Neural crest cell (in vitro differentiated cells): Measurements from ENCODE around the gene SVIL. TPM values are rescaled to one million over a fixed set of nuclear protein-coding genes. Genes with fewer than 3 reads are reported as not detected.

ENCODE experiments used
- DNase-seq: peaks from one replicate; pipeline ENCODE4 v3.0.0; 2021; ENCODE audit warnings: low read depth, mixed read lengths, low spot score
- H3K27ac Mint-ChIP-seq: one replicate; pipeline ENCODE4 v1.8.0; 2021; ENCODE audit warnings: mild to moderate bottlenecking, mixed read lengths; ENCODE audit not compliant: unreplicated experiment
- H3K27me3 Mint-ChIP-seq: 2 replicates; pipeline ENCODE4 v1.8.0; 2021; ENCODE audit warnings: low read depth, mild to moderate bottlenecking, mixed read lengths
- H3K36me3 Mint-ChIP-seq: 2 replicates; pipeline ENCODE4 v1.8.0; 2021; ENCODE audit warnings: low read depth, mild to moderate bottlenecking, mixed read lengths
- H3K4me1 Mint-ChIP-seq: 2 replicates; pipeline ENCODE4 v1.8.0; 2021; ENCODE audit warnings: mixed read lengths
- H3K4me3 Mint-ChIP-seq: one replicate; pipeline ENCODE4 v1.8.0; 2021; ENCODE audit warnings: mild to moderate bottlenecking, mixed read lengths
- H3K9me3 Mint-ChIP-seq: 2 replicates; pipeline ENCODE4 v1.8.0; 2021; ENCODE audit warnings: mixed read lengths
- CTCF ChIP-seq: fragments of 200-600 bp; sonication (generic); conservative IDR thresholded peaks from 2 replicates; pipeline ENCODE4 v1.5.0; 2021; ENCODE audit warnings: antibody characterized with exemption, mild to moderate bottlenecking
- total RNA-seq: library from RNA; stranded (reverse); gene quantifications from 2 replicates; pipeline ENCODE4 v1.2.1, GENCODE V29; 2021

The SVIL gene
- total RNA-seq, 1 donor from 2014 or later: 57.5 TPM

- no peaks in the 10 kb centered on the region for H3K27me3 Mint-ChIP-seq
- TF ChIP-seq CTCF: no peak
- peaks cover 5% of the 10 kb centered on the region for H3K36me3 Mint-ChIP-seq
- DNase-seq: no peak
- H3K4me1 Mint-ChIP-seq: peaks cover 28% of the 10 kb centered on the region
- no peak overlapping the region for H3K4me3 Mint-ChIP-seq
- no peak overlapping the region for H3K27ac Mint-ChIP-seq
- peaks cover 4% of the 10 kb centered on the region for H3K9me3 Mint-ChIP-seq
Measured at GRCh38 chr10:29634105-29634504, 666 bp downstream of the SVIL start.

- H3K4me3 Mint-ChIP-seq: no peak overlapping the region
- peaks cover 26% of the 10 kb centered on the region for H3K4me1 Mint-ChIP-seq
- peaks cover 2% of the 10 kb centered on the region for H3K36me3 Mint-ChIP-seq
- H3K27me3 Mint-ChIP-seq: no peaks in the 10 kb centered on the region
- no peak overlapping the region for H3K27ac Mint-ChIP-seq
- no peaks in the 10 kb centered on the region for H3K9me3 Mint-ChIP-seq
- TF ChIP-seq CTCF: no peak
- DNase-seq: no peak
Measured at GRCh38 chr10:29631049-29631339, 3.8 kb downstream of the SVIL start.

GRCh38 chr10:29630205-29631048 is 4.3 kb downstream of the SVIL start:
- TF ChIP-seq CTCF: no peak
- Mint-ChIP-seq H3K27me3 (no peaks in the 10 kb centered on the region), H3K4me1 (peaks cover 20% of the 10 kb centered on the region), H3K27ac (no peak overlapping the region), H3K36me3 (peaks cover 2% of the 10 kb centered on the region), H3K4me3 (no peak overlapping the region), H3K9me3 (no peaks in the 10 kb centered on the region)
- no peak for DNase-seq

- Mint-ChIP-seq H3K36me3 (peaks cover 2% of the 10 kb centered on the region), H3K4me3 (no peak overlapping the region), H3K27me3 (no peaks in the 10 kb centered on the region), H3K9me3 (no peaks in the 10 kb centered on the region), H3K27ac (no peak overlapping the region), H3K4me1 (peaks cover 6% of the 10 kb centered on the region)
- TF ChIP-seq CTCF: no peak
- DNase-seq: no peak
Measured at GRCh38 chr10:29628912-29629526, 5.8 kb downstream of the SVIL start.

- TF ChIP-seq CTCF: no peak
Measured at GRCh38 chr10:29628311-29628710, 6.5 kb downstream of the SVIL start.

More at GRCh38 chr10:29628311-29628710, 6.5 kb downstream of the SVIL start:
- Mint-ChIP-seq H3K9me3 (no peaks in the 10 kb centered on the region), H3K4me1 (peaks cover 5% of the 10 kb centered on the region), H3K4me3 (no peak overlapping the region), H3K27me3 (no peaks in the 10 kb centered on the region), H3K27ac (no peak overlapping the region), H3K36me3 (peaks cover 2% of the 10 kb centered on the region)
- DNase-seq: no peak
